ENCODE results near the gene F8.

DNA sequence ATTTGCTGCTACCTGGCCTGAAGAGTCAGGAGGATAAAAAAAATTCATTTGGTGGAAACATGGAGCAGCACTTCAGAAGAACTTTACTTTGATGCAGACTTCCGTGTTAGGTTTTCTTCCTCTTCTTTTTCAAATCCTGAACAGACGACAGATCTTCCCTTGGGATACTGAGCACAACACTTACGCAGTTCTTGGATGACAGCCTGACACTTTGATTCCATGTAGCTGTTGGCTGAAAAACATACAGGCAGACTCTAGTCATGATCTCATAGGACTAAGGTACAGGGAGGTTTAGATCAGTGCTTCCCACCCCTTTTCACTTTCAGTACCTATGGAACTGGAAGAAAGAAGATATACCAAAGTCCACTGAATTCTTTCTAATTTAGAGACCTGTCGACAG, 39.2 kb upstream of the F8 start:
- no peak for TF ChIP-seq POLR2A (IDR thresholded peaks at IDR 0.05)
- TF ChIP-seq, protein P1, sequence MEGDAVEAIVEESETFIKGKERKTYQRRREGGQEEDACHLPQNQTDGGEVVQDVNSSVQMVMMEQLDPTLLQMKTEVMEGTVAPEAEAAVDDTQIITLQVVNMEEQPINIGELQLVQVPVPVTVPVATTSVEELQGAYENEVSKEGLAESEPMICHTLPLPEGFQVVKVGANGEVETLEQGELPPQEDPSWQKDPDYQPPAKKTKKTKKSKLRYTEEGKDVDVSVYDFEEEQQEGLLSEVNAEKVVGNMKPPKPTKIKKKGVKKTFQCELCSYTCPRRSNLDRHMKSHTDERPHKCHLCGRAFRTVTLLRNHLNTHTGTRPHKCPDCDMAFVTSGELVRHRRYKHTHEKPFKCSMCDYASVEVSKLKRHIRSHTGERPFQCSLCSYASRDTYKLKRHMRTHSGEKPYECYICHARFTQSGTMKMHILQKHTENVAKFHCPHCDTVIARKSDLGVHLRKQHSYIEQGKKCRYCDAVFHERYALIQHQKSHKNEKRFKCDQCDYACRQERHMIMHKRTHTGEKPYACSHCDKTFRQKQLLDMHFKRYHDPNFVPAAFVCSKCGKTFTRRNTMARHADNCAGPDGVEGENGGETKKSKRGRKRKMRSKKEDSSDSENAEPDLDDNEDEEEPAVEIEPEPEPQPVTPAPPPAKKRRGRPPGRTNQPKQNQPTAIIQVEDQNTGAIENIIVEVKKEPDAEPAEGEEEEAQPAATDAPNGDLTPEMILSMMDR (IDR thresholded peaks at IDR 0.05) = no peak
